Effector memory CD4-positive, alpha-beta T cell (primary cell): Measurements from ENCODE around the gene IFT20.
"Not testable (repeated sequence)": the region's sequence is repeated elsewhere in the genome, so short reads cannot be mapped to it uniquely, and the experiment has no call there.

ENCODE experiments used
- DNase-seq, 3 donors: peaks; one replicate each; pipeline ENCODE4 v3.0.0-alpha.2; 2020
- H3K27ac ChIP-seq: 2 replicates; pipeline ENCODE4 v1.7.0; 2013; ENCODE audit warnings: mild to moderate bottlenecking, low read length, moderate library complexity; ENCODE audit not compliant: insufficient read depth, poor library complexity, severe bottlenecking
- H3K27me3 ChIP-seq: replicated peaks from 2 replicates; pipeline ENCODE4 v1.7.0; 2013; ENCODE audit warnings: mild to moderate bottlenecking, low read length; ENCODE audit not compliant: insufficient read depth, control insufficient read depth, poor library complexity, severe bottlenecking
- H3K36me3 ChIP-seq: 2 replicates; pipeline ENCODE4 v1.7.0; 2013; ENCODE audit warnings: mild to moderate bottlenecking, low read length, moderate library complexity; ENCODE audit not compliant: control insufficient read depth, insufficient read depth
- H3K4me1 ChIP-seq: 2 replicates; pipeline ENCODE4 v1.7.0; 2013; ENCODE audit warnings: low read length, mild to moderate bottlenecking; ENCODE audit not compliant: control insufficient read depth, insufficient read depth, poor library complexity, severe bottlenecking
- H3K4me3 ChIP-seq: 2 replicates; pipeline ENCODE4 v1.7.0; 2013; ENCODE audit warnings: low read length, low read depth, mild to moderate bottlenecking; ENCODE audit not compliant: insufficient read depth, poor library complexity, severe bottlenecking
- H3K9me3 ChIP-seq: 2 replicates; pipeline ENCODE4 v1.7.0; 2013; ENCODE audit warnings: mild to moderate bottlenecking, low read length, moderate library complexity; ENCODE audit not compliant: control insufficient read depth

IFT20 gene

DNA sequence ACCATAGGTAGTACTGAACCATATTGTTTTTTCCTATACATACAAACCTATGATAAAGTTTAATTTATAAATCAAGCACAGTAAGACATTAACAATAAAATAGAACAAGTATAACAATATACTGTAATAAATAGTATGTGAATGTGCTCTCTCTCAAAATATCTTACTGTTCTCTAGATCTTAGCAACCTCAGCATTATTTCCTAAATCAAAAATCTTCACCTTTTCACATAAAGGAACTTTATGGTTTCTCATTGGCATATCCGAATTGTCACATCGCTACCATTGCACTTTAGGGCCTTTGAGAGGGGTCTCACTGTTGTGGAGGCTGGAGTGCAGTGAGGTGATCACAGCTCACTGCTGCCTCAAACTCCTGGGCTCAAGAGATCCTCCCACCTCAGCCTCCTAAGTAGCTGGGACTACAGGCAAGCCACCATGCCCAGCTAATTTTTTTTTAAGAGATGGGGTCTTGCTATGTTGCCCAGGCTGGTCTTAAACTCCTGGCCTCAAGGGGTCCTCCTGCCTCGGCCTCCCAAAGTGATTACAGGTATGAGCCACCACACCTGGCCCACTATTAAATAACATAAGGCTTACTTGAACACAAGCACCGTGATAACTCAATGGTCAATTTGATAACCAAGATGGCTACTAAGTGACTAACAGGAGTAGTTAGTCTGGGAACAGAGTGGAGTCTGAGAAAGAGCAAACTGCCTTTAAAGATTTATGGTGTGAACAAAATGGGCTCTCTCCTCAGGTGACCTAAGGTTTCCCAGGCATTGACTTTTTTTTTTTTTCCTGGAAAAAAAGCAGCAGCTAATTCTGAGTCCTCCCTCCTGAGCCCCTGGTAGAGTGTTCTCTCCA lies 19.2 kb downstream of the IFT20 start:
- H3K9me3 ChIP-seq = no peaks in the 10 kb centered on the region
- no peaks in the 10 kb centered on the region for H3K27me3 ChIP-seq
- no peak for DNase-seq
- H3K4me1 ChIP-seq = peaks cover 17% of the 10 kb centered on the region
- no peak overlapping the region for H3K4me3 ChIP-seq
- H3K36me3 ChIP-seq = no peaks in the 10 kb centered on the region
- no peak overlapping the region for H3K27ac ChIP-seq

GRCh38 chr17:28313841-28314240 lies 21.4 kb downstream of the IFT20 start:
- Histone ChIP-seq H3K27me3 (no peaks in the 10 kb centered on the region), H3K9me3 (no peaks in the 10 kb centered on the region), H3K4me1 (peaks cover 6% of the 10 kb centered on the region), H3K4me3 (no peak overlapping the region), H3K27ac (no peak overlapping the region), H3K36me3 (no peaks in the 10 kb centered on the region)
- no peak for DNase-seq

DNA sequence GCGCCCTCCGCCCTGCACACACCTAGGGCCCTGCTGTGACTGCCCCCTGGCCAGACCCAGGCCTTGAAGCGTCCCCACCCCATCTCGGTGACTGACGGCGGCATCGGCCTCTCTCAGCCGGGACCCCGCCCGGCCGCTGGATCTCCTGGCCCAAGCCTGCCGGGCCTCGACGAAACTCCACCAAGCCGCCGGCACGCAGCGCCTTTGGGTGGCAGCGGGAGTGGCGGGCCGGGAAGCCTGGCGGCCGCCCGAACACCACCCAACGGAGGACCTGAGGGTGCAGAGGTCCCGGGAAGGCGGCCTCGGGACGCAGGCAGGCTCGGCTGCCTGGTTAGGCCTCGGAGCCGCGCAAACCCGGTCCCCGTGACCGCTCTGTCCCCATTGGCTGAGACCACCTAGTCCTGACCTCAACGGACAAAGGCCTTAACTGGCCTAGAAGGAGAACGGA lies 28.3 kb downstream of the IFT20 start:
- H3K27me3 ChIP-seq = no peaks in the 10 kb centered on the region
- no peak overlapping the region for H3K4me3 ChIP-seq
- no peaks in the 10 kb centered on the region for H3K36me3 ChIP-seq
- no peaks in the 10 kb centered on the region for H3K4me1 ChIP-seq
- DNase-seq = no peak
- H3K9me3 ChIP-seq = no peaks in the 10 kb centered on the region
- no peak overlapping the region for H3K27ac ChIP-seq

DNA sequence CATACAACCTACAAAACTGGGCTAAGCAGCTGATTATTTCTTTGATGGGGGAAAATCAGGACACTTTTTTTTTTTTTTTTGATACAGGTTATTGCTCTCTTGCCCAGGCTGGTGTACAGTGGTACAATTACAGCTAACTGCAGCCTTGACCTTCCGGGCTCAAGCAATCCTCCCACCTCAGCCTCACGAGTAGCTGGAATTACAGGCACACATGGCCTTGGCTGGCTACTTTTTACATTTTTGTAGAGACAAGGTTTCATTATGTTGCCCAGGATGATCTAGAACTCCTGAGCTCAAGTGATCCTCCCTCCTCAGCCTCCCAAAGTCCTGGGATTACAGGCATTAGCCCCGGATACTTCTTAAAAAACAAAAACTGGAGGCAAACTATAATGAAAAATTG lies 36.8 kb downstream of the IFT20 start:
- Histone ChIP-seq H3K9me3 (no peaks in the 10 kb centered on the region), H3K36me3 (no peaks in the 10 kb centered on the region), H3K4me1 (no peaks in the 10 kb centered on the region), H3K4me3 (no peak overlapping the region), H3K27ac (no peak overlapping the region), H3K27me3 (no peaks in the 10 kb centered on the region)
- no peak for DNase-seq

- no peaks in the 10 kb centered on the region for H3K9me3 ChIP-seq
- H3K27me3 ChIP-seq = no peaks in the 10 kb centered on the region
- no peak overlapping the region for H3K27ac ChIP-seq
- H3K4me1 ChIP-seq = no peaks in the 10 kb centered on the region
- H3K4me3 ChIP-seq = no peak overlapping the region
- no peak for DNase-seq
- H3K36me3 ChIP-seq = no peaks in the 10 kb centered on the region
Observed at GRCh38 chr17:28295677-28296578, 39.3 kb downstream of the IFT20 start.

GRCh38 chr17:28293994-28294393 lies 41.3 kb downstream of the IFT20 start:
- Histone ChIP-seq H3K36me3 (no peaks in the 10 kb centered on the region), H3K4me1 (no peaks in the 10 kb centered on the region), H3K27ac (no peak overlapping the region), H3K27me3 (no peaks in the 10 kb centered on the region), H3K4me3 (no peak overlapping the region), H3K9me3 (no peaks in the 10 kb centered on the region)
- no peak for DNase-seq

GRCh38 chr17:28292878-28293277 lies 42.4 kb downstream of the IFT20 start:
- H3K36me3 ChIP-seq, H3K4me1 ChIP-seq, H3K27me3 ChIP-seq, H3K4me3 ChIP-seq, DNase-seq, H3K27ac ChIP-seq, H3K9me3 ChIP-seq: not testable (repeated sequence)

DNA sequence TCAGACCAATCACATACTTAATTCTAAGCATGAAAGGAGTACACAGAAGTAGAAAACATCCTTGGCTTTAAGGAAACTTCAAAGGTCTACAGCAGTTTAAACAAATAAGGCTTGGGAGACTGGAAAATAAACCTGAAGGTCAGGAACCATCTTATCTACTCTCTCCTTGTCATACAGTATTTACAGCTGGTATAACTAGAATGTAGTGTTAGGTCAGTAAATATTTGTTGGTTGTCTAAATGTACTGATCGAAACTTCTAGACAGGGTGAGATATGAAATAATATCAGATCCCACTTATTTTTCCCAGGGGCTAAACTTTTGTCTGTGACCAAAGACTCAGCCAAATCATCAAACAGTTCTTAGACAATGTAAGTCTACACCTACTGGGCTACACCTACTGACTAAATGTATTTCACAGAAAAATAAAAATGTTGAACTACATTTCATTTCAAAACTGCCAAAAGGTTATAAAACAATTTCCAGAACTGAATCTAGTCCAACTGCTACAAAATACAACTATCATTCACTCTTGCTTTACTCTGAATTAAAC lies 43.4 kb downstream of the IFT20 start:
- Histone ChIP-seq H3K4me1 (no peaks in the 10 kb centered on the region), H3K27me3 (no peaks in the 10 kb centered on the region), H3K9me3 (no peaks in the 10 kb centered on the region), H3K27ac (no peak overlapping the region), H3K4me3 (no peak overlapping the region), H3K36me3 (no peaks in the 10 kb centered on the region)
- no peak for DNase-seq

- H3K27ac ChIP-seq = no peak overlapping the region
- H3K4me3 ChIP-seq = no peak overlapping the region
- H3K4me1 ChIP-seq = no peaks in the 10 kb centered on the region
- H3K27me3 ChIP-seq = no peaks in the 10 kb centered on the region
- no peaks in the 10 kb centered on the region for H3K36me3 ChIP-seq
- H3K9me3 ChIP-seq = no peaks in the 10 kb centered on the region
- DNase-seq = no peak
Observed at GRCh38 chr17:28290703-28291102, 44.6 kb downstream of the IFT20 start.

DNA sequence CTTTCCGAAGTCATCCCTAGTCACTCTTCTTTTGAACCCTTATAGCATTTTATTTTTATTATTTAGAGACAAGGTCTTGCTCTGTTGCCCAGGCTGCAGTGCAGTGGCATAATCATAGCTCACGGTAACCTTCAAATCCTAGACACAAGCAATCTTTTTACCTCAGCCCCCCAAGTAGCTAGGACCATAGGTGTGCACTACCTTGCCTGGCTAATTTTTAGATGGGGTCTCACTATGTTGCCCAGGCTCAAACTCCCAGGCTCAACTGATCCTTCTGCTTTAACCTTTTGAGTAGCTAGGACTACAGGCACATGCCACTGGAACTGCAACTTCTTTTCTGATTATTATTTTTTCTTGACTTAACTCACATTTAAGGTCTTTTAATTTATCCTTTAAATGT lies 49.3 kb downstream of the IFT20 start:
- Histone ChIP-seq H3K4me3 (no peak overlapping the region), H3K27ac (no peak overlapping the region), H3K36me3 (no peaks in the 10 kb centered on the region), H3K9me3 (no peaks in the 10 kb centered on the region), H3K4me1 (no peaks in the 10 kb centered on the region), H3K27me3 (no peaks in the 10 kb centered on the region)
- no peak for DNase-seq
